H1 (cell line): Measurements from ENCODE around the gene CBARP. TPM values are rescaled to one million over a fixed set of nuclear protein-coding genes. Genes with fewer than 3 reads are reported as not detected.

ENCODE experiments used
- ASH2L ChIP-seq: fragments of 200-600, 300-600 bp; sonication (generic); IDR thresholded peaks from one replicate; pipeline ENCODE4 v1.7.1; 2017; ENCODE audit warnings: low read length
- CREB1 ChIP-seq: IDR thresholded peaks from 2 replicates; pipeline ENCODE4 v1.6.1; 2012; ENCODE audit warnings: inconsistent platforms
- GTF2F1 ChIP-seq: IDR thresholded peaks from 2 replicates; pipeline ENCODE4 v1.6.1; 2012; ENCODE audit warnings: low read depth, low read length, improper control_type of control experiment, borderline replicate concordance
- MAX ChIP-seq: IDR thresholded peaks from 2 replicates; pipeline ENCODE4 v1.6.1; 2012; ENCODE audit warnings: inconsistent platforms
- RFX5 ChIP-seq: IDR thresholded peaks from 2 replicates; pipeline ENCODE4 v1.6.1; 2011; ENCODE audit warnings: low read depth, low read length, improper control_type of control experiment, borderline replicate concordance
- SAP30 ChIP-seq: fragments of 300-600 bp; sonication (generic); IDR thresholded peaks from 2 replicates; pipeline ENCODE4 v1.7.1; 2012; ENCODE audit warnings: low read length, moderate library complexity, mild to moderate bottlenecking, inconsistent platforms; ENCODE audit not compliant: insufficient read depth, insufficient replicate concordance
- polyA plus RNA-seq, 7 experiments: library from polyadenylated mRNA; depleted of rRNA in 3 of 7; stranded (reverse) in 5 of 7; unstranded in 2 of 7; fragments of >200 nt in 5 of 7; fragments of 200-250 nt in 2 of 7; gene quantifications; 1 replicate in 5 of 7; 2 replicates in 1 of 7; 4 replicates in 1 of 7; pipeline versions ENCODE4 v1.2.1 to v1.2.3, GENCODE V29; 2011 to 2013; ENCODE audit warnings: missing spikeins in 2 of 7, mixed read lengths in 2 of 7
- total RNA-seq: library from RNA; stranded (reverse); fragmentation: NEBNext Ultra II Directional; extraction: Animal tissue kit (Norgen Biotek cat#: 25700); gene quantifications from 2 replicates; pipeline ENCODE4 v1.2.1, GENCODE V29; 2021

The CBARP gene
- total and polyA plus RNA-seq, 2 of the 8 experiments (the other 6 are each of a cell fraction or from before 2014, with no cell fraction given): 4.9 to 14.7 TPM

DNA sequence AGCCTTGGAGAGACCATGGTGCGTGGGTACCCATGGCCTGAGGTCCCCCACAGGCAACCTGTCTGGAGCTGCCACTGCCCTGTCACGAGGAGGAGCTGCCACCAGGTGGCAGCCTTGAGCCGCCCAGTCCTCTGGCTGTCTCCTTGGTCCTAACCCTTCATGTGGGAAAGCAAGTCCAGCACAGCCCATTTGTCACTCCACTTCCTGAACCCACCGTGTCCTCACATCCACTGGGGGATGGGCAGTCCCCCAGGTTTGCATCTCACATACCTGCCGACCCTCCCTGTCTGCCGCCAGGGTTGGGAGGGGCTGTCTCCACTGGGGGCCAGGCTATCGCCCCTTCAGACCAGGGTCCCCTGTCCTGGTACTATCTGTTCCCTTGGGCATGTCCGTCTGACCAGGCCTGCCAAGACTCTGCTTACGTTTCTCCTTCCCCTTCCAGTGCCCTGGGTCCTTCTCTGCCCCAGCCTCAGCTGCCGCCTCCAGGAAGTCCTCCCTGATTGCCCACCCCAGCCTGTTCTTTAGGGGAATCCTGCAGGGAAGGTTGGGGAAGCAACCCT is 42.1 kb upstream of the CBARP start (continued):
- TF ChIP-seq RFX5 (no peak), ASH2L (peak; percentile 23), SAP30 (no peak), MAX (no peak), CREB1 (peak; percentile 43; the same call in 1 of the 2 replicates), GTF2F1 (no peak)
